Panc1 (cell line): ENCODE results near the gene FOXD4L3.
"Not testable (repeated sequence)": the region's sequence is repeated elsewhere in the genome, so short reads cannot be mapped to it uniquely, and the experiment has no call there.

Experiments used
- CTCF ChIP-seq: fragments of 450-650 bp; IDR thresholded peaks from 2 replicates; pipeline ENCODE4 v1.5.1; 2017; ENCODE audit warnings: mild to moderate bottlenecking
- POLR2AphosphoS5 ChIP-seq: IDR thresholded peaks from 2 replicates; pipeline ENCODE4 v1.6.1; 2012; ENCODE audit warnings: mild to moderate bottlenecking, low read depth, low read length, moderate library complexity
- TCF7L2 ChIP-seq: IDR thresholded peaks from 2 replicates; pipeline ENCODE4 v1.6.1; 2011; ENCODE audit warnings: mild to moderate bottlenecking, low read depth, low read length, inconsistent platforms

- TF ChIP-seq CTCF, POLR2AphosphoS5, TCF7L2: not testable (repeated sequence)
Observed at GRCh38 chr9:68304212-68304611, 1.5 kb downstream of the FOXD4L3 start.
